22Rv1 (cell line): ENCODE results near the gene GNG2.

ENCODE experiments used
- H3K27ac ChIP-seq: fragments of 450-650 bp; 2 replicates; pipeline ENCODE4 v1.5.1; 2017
- ZFX ChIP-seq: fragments of 450-650 bp; IDR thresholded peaks from 2 replicates; pipeline ENCODE4 v1.6.1; 2017; ENCODE audit warnings: antibody characterized with exemption, borderline replicate concordance
- TF ChIP-seq, protein P1 (sequence below): fragments of 450-650 bp; IDR thresholded peaks from 2 replicates; pipeline ENCODE4 v1.5.1; 2017; ENCODE audit warnings: mild to moderate bottlenecking

Gene GNG2

DNA sequence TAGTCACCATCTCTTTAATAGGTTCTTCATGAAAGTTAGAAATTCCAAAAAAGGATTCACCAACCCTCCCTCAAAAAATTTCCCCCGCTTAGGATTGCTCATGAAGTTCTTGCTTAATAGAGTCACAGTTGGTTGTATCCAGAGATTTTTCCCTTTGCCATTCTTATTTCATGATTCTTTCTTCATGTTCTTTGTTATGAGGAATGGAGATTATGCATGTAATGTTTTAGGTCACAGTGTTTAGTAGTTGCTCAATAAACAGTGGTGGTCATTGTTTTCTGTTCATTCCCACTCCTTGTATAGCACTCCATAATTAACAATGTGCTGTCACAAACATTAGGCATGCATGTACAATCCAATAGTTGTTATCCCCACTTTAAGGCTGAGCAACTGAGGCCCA is 77.7 kb downstream of the GNG2 start:
- no peak for TF ChIP-seq ZFX
- TF ChIP-seq, protein P1, sequence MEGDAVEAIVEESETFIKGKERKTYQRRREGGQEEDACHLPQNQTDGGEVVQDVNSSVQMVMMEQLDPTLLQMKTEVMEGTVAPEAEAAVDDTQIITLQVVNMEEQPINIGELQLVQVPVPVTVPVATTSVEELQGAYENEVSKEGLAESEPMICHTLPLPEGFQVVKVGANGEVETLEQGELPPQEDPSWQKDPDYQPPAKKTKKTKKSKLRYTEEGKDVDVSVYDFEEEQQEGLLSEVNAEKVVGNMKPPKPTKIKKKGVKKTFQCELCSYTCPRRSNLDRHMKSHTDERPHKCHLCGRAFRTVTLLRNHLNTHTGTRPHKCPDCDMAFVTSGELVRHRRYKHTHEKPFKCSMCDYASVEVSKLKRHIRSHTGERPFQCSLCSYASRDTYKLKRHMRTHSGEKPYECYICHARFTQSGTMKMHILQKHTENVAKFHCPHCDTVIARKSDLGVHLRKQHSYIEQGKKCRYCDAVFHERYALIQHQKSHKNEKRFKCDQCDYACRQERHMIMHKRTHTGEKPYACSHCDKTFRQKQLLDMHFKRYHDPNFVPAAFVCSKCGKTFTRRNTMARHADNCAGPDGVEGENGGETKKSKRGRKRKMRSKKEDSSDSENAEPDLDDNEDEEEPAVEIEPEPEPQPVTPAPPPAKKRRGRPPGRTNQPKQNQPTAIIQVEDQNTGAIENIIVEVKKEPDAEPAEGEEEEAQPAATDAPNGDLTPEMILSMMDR: no peak
- H3K27ac ChIP-seq: no peak overlapping the region

DNA sequence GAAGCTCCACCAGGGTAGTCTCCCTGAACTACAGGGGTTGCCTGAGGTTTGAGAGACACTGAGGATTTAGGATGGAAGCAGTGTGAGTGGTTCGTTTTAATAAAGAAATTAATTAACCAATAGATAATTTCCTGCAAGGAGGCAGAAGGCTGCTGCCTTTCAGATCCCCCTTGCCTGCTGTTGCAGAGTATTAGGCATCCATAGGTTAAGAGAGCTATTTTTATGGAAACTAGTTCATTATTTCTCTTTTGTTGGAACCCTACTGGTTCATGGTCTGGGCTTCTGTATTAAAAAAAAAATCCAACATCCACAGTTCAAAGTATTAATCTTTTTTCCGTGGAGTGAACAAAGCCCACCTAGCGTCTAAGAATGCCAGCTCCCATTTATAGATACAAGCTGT is 78.4 kb downstream of the GNG2 start:
- no peak for TF ChIP-seq ZFX
- TF ChIP-seq, protein P1: no peak
- H3K27ac ChIP-seq: no peak overlapping the region

DNA sequence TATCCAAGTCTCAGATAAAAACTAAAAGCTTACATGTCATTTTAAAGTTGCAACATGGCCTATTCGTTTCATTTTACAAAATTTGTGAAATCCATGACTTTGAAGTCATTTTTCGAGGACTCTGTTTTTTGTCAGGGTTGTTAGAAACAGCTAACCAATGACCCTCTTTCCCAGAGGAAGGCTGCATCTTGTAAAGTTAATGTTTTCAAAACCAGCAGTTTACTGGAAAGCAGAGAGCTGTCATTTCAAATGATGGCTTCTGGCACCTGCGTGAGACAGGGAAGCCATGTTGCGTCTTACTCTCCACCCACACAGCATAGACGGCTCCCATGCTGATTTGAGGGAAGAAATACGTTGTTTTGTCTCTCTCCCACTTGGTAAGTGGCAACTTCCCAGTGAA is 78.8 kb downstream of the GNG2 start:
- TF ChIP-seq, protein P1: no peak
- TF ChIP-seq ZFX: no peak
- H3K27ac ChIP-seq: no peak overlapping the region

DNA sequence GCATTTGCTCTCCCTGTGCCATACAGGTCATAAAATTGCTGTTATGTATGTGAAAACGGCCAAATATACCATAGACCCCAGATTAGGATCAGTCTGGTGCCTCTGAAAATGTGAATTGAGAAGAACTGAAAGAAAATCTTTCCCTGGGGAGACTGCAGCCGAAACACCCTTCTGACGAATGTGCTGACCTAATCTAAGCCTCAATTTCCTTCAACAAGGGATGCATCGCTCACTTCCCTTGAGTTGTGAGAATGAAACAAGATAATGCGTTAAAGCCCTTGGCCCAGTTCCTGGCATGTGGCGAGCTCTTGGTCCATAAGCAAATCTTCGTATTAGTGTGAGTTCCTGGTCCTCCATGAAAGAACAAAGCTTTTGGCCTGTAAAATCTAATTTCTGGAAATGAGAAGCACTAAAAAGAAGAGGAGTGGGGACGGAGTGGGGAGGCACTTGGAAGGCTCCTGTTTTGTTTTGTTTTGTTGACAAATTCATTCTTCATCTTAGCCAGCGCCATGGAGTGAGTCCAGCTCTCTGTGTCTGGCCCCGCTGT is 79.4 kb downstream of the GNG2 start:
- H3K27ac ChIP-seq: no peak overlapping the region
- TF ChIP-seq, protein P1: no peak
- TF ChIP-seq ZFX: no peak

DNA sequence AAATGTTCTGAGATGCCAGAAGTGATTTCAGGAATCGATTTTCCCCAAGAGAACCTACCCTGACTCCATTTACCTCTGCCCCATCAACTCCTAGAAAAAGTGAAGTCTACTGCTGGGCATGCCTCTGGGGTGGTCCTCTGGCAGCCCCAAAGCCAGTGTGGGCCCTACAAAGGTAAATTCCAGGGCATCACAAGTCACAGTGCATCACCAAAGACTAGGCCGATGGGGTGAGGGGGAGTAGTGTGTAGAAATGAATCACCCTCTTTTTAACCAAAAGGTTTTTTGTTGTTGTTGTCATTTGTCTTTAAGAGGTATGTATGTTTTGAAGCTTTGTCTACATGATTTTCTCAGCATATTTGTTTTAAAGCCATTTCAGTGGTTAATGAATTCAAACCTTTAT is 82.6 kb downstream of the GNG2 start:
- TF ChIP-seq, protein P1: no peak
- TF ChIP-seq ZFX: no peak
- H3K27ac ChIP-seq: no peak overlapping the region

DNA sequence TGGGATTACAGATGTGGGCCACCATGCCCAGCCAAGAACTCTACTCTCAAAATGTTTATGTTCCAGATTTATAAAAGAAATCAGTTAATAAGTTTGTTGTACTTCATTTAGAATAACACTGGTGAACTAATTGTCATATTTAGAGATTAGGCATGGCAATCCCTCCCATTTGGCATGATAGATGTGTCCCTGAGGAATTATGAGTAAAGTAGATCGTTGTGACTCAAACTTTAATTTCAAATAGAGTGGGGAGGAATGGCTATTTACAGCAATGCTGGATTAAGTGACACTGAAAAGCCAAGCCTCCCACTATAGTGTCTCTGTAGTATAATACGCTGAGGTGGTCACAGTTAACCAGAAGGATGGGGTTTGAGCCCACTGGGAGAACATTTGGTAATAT is 89.6 kb downstream of the GNG2 start:
- TF ChIP-seq, protein P1: no peak
- TF ChIP-seq ZFX: no peak
- no peak overlapping the region for H3K27ac ChIP-seq

DNA sequence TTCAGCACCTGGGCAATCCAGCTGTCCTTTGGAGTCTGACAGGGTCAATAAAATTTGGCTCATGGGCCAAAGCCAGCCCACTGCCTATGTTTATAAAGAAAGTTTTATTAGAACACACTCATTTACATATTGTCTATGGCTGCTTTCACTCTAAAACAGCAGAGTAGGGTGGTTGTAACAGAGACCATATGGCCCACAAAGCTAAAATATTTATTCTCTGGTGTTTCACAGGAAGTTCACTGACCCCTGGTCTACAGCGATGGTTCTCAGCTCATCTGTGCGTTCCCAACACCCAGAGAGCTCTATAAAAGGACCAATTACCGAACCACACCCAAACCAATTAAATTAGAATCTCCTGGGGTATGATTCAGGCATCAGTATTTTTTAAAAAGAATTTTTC is 91.2 kb downstream of the GNG2 start:
- TF ChIP-seq, protein P1: no peak
- TF ChIP-seq ZFX: no peak
- H3K27ac ChIP-seq: no peak overlapping the region
